Raji (cell line): ENCODE results near the gene PEX16.

Experiments used
- POLR2A ChIP-seq: IDR thresholded peaks from 2 replicates; pipeline ENCODE4 v1.6.1; 2011; ENCODE audit warnings: low read depth, low read length, control low read depth; ENCODE audit not compliant: insufficient read depth

PEX16 gene

GRCh38 chr11:45934580-45935318 lies 17.1 kb upstream of the PEX16 start:
- TF ChIP-seq POLR2A: no peak

GRCh38 chr11:45933846-45934579 lies 16.3 kb upstream of the PEX16 start:
- TF ChIP-seq POLR2A: no peak

- no peak for TF ChIP-seq POLR2A
Observed at GRCh38 chr11:45933131-45933831, 15.6 kb upstream of the PEX16 start.

- TF ChIP-seq POLR2A: no peak
Observed at GRCh38 chr11:45932217-45932616, 14.5 kb upstream of the PEX16 start.

DNA sequence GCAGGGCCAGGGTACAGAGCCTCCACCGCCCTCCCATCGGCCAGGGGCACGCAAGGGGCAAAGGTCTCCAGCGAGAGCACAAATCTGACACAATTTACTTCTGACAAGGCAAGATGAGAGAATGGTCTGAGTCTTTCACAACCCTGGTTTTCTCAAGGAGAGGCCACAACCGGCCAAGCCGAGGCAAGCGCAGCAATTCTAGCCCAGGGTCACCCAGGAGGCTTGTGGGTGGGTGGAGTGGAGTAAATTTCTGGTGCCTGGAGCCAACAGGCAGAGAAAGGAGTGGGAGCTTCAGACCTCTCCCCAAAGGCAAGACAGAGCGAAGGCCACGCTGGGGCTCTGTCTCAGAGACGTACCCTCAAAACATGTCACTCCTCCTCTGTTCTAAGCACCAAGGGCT lies 14.1 kb upstream of the PEX16 start:
- TF ChIP-seq POLR2A: no peak

GRCh38 chr11:45930951-45931570 lies 13.4 kb upstream of the PEX16 start:
- TF ChIP-seq POLR2A: no peak

- peak; percentile 31; the same call in 1 of the 2 replicates for TF ChIP-seq POLR2A
Observed at GRCh38 chr11:45930031-45930794, 12.5 kb upstream of the PEX16 start.

- TF ChIP-seq POLR2A: no peak
Observed at GRCh38 chr11:45929486-45930030, 11.9 kb upstream of the PEX16 start.

DNA sequence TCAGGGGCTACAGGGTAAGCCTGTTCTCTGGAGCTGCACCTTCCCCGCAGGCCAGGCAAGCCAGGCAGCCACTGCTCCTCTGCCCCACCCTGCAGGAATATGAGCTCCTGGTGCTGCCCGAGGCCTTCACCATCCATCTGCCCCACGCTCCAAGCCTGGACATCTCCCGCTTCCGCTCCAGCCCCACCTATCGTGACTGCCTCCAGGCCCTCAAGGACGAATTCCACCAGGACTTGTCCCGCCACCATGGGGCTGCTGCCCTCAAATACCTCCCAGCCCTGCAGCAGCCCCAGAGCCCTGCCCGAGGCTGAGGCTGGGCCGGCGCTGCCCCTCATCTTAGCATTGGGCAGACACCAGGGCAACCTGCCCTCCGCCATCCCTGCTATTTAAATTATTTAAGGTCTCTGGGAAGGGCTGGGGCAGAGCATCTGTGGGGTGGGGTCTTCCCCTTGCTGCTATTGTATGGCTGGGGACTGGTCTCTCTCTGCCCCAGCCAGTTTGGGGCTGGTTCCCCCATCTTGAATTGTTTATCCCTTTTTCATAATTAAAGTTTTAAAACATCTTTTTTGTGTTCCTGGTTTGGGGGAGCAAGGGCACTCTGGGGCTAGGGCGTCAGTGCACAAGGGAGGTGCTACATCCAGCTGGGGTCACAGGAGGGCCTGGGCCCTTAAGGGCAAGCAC lies 11.0 kb upstream of the PEX16 start:
- TF ChIP-seq POLR2A: no peak

- no peak for TF ChIP-seq POLR2A
Observed at GRCh38 chr11:45927684-45928413, 10.2 kb upstream of the PEX16 start.

- TF ChIP-seq POLR2A: no peak
Observed at GRCh38 chr11:45927332-45927683, 9.6 kb upstream of the PEX16 start.

- no peak for TF ChIP-seq POLR2A
Observed at GRCh38 chr11:45926536-45927331, 9.1 kb upstream of the PEX16 start.
